ENCODE data around the gene ACOD1.
"Not testable (repeated sequence)": the region's sequence is repeated elsewhere in the genome, so short reads cannot be mapped to it uniquely, and the experiment has no call there.

The ACOD1 gene

DNA sequence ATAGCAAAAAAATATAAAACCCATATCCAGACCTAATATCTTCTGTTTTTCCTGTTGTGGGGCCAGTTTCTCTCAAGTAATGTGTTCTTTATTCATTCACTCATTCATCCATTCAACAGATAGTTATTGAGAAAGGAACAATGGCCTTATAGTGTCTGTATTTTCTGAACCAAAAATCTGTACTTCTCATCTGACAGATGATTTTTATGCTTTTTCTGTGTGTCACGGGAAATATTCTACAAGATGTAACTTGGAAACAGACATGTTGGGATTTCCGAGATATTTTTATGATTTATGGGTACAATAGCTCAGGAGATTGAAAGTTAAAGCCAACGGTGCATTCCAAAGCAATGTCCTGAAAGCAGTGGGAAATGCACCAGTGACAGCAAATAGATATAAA is 5.7 kb downstream of the ACOD1 start:
- no peak for DNase-seq

DNA sequence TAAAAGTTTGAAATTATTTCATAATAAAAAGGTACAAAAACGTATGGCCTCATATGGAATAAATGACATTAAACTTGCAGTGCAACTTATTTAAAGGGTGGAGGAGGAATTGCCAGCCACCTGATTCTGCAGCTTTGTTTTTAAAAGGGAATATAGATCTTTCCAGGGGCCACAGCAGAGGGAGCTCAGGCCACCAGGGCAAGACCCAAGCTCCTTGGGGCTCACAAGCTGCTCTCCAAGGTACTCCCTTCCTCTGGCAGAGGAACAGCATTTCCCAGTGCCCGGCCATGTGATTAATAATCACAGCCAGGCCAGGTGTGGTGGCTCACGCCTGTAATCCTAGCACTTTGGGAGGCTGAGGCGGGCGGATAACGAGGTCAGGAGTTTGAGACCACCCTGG is 6.2 kb downstream of the ACOD1 start:
- DNase-seq: no peak

DNA sequence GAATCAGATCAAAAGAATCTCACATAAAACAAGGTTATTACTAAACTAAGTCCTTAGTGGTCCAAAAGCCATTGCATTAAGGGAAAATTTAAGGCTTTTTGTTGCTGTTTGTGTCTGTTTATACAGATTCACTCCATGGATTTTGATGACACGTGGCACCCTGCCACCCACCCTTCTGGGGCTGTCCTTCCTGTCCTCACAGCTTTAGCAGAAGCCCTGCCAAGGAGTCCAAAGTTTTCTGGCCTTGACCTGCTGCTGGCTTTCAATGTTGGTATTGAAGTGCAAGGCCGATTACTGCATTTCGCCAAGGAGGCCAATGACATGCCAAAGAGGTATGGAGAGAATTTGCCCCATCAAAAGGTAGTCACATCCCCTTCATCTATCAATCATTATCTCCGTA is 6.9 kb downstream of the ACOD1 start:
- DNase-seq: no peak

DNA sequence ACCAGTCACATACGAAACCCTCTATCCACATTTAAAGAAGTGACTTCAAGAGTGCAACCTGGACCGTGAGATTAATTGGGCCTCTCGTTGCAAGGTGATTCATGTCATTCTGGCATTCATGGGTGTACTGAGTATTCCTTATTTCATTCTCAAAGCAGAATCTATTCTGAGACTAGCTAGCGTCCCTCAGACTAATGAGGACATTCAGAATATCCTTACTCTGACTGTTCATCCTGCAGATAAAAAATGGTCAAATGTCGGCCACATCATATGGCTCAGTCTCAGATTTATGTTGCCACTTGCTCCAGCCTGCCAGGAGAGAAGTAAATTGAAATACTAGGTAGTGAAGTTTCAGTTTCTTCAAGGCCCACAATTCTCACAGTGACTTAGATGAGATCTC is 7.3 kb downstream of the ACOD1 start:
- no peak for DNase-seq

DNA sequence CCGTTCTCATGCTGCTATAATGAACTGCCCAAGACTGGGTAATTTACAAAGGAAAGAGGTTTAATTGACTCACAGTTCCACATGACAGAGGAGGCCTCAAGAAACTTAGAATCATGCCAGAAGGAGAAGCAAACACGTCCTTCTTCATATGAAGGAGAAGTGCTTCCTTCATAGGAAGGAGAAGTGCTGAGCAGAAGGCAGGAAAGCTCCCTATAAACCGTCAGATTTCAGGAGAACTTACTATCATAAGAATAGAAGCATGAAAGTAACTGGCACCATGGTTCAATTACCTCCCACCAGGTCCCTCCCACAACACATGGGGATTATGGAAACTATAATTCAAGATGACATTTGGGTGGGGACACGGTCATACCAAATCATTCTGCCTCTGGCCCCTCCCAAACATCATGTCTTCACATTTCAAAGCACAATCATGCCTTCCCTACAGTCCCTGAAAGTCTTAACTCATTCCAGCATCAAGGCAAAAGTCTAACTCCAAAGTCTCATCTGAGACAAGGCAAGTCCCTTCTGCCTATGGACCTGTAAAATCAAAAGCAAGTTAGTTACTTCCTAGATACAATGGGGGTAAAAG is 10.6 kb downstream of the ACOD1 start:
- no peak for DNase-seq

DNA sequence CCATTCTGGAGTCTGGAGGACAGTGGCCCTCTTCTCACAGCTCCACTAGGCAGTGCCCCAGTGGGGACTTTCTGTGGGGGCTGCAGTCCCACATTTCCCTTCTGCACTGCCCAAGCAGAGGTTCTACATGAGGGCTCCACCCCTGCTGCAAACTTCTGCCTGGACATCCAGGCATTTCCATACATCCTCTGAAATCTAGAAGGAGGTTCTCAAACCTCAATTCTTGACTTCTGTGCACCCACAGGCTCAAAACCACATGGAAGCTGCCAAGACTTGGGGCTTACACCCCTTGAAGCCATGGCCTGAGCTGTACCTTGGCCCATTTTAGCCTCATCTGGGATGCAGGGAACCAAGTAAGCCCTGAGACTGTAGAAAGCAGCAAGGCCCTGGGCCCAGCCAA is 11.4 kb downstream of the ACOD1 start:
- DNase-seq: not testable (repeated sequence)

DNA sequence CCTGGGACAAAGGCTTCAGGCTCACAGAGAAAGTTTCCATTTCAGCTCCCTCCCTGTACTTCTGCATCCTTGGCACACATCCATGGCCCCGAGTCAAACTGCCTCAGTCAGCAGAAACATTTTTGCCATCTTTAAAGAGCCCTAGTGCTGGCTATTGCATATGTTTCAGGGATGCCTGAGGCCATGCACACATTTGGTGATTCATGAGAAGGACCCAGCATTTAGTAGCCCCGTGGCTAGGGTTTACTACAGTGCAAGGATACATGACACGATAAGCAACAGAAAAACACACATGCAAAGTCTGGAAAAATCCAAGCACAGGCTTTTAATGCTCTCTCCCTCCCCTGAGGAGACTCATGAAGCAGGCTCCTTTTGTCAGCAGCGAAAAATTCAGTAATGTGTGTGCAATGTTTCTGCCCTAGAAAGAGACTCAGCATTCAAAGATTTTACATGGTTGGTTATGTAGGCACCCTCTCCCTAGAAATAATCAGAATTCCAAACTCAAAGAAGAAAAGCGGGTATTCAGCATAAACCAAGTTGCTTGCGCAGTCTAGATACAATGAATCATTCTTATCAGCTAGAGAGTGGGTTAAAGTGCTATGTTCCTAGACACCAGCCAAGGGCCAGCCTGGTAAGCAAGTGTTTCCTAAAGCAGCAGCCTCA is 17.6 kb downstream of the ACOD1 start:
- peak in 11 of 51 donors; percentile 1 to 19 (median 5) for DNase-seq

DNA sequence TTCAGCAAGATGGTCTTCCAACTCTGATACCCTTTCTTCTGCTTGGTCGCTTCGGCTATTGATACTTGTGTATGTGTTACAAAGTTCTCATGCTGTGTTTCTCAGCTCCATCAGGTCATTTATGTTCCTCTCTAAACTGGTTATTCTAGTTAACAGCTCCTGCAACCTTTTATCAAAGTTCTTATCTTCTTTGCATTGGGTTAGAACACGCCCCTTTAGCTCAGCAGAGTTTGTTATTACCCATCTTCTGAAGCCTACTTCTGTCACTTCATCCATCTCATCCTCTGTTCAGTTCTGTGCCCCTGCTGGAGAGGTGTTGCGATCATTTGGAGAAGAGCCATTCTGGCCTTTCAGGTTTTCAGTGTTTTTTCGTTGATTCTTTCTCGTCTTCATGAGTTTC is 18.7 kb downstream of the ACOD1 start:
- no peak for DNase-seq

DNA sequence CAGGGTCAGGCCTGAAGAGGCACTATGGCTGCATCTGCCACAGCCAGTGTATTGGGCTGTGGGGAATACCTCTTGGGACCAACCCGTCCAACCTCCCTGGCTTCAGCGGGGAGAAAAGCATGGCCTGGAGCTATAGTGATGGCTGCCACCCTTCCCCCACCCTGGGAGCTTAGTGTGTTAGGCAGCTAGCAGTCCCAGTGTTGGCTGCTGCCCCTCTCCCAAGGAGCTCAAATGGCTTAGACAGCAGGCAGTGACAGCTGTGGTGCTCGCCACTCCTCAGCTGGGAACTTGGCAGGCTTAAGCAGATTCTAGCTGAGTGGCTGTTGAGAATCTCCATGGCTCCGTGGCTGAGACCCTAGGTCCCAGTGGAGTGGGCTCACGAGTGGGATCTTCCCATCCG is 19.7 kb downstream of the ACOD1 start:
- no peak for DNase-seq

DNA sequence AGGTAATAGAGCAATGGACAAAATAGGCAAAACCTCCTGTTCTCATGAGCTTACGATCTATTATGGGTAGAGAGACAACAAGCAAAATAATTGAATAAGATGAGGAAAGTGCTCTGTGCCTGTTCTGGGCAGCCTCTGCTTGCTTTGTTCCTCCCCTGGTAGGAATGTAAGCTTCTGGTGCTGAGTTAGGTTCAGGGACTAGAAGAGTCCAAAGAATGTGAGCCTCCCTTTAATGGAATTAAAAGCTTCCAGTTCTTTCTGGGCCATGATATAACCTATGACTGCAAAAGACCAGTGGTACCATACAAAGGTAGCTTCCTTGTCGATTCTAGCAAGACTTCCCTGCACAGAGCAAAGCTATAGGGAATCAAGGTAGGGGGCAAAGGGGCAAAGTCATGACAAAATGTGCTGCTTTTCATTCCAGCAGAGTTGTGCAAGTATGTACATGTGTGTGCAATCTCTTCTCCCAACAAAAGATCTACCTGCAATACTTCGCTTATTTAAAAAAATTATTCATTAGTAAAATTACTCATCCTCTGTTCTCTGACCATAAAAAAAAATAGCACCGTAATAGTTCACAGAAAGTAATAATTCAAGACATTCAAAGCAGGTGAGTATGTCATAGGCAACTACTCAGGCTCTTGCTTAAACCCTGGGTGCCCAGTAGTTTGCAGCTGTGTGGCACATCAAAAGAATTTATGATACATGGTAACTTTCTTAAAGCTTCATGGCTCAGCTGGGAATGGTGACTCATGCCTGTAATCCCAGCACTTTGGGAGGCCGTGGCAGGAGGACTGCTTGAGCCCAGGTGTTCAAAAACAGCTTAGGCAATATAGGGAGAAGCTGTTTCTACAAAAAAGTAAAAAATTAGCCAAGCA is 21.4 kb downstream of the ACOD1 start:
- no peak for DNase-seq

DNA sequence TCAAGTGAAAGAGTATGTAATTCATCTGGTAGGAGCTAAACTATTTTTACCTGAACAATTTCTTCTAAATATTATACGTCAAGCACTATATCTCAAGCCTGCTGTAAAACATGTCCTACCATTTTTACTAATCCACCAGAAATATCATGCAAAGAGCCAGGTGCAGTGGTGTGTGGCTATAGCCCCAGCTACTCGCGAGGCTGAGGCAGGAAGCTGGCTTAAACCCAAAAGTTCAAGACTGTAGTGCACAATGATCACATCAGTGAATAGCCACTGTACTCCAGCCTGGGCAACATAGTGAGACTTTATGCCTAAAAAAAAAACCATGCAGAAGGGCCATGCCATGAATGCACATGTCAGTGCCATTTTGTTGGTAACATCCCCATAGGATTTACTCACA is 22.9 kb downstream of the ACOD1 start:
- no peak for DNase-seq

DNA sequence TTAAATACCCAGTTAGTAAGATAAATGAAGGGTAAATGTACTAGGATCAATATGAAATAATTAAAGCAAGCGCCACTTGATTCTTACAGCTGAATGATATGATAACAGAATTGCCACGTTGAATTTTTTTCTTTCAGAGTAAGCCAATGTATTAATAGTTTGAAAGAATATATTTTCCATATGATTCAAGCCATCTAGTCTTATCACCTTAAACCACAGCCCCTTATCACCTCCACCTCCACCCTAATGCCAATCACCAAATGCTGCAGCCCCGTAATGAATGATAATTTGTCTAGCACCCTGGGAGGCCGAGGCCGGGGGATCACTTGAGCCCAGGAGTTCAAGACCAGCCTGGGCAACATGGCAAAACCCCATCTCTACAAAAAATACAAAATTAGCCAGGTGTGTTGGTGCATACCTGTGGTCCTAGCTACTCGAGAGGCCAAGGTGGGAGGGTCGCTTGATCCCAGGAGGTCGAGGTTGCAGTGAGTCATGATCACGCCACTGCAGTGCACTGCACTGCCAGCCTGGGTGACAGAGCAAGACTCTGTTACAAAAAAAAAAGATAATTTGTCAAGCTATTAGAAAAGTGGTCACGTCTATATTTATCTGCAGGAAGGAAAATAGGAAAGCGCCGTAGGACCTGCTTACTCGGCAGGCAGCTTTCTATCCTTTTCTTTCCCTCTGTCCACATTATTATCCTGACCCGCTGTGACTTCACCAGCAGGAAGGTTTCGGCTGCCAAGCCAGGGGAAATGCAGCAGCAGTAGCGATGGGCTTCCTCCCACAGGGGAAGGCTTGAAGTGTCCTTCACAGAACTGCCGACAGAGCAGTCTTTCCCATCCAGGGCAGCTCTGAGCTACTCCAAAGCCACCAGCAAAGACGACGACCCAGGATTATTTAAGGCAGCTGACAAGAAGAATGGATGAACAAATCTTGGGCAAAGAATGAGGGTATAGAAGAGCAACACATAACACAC is 23.8 kb downstream of the ACOD1 start:
- peak in 8 of 51 donors; percentile 2 to 19 (median 6) for DNase-seq

DNA sequence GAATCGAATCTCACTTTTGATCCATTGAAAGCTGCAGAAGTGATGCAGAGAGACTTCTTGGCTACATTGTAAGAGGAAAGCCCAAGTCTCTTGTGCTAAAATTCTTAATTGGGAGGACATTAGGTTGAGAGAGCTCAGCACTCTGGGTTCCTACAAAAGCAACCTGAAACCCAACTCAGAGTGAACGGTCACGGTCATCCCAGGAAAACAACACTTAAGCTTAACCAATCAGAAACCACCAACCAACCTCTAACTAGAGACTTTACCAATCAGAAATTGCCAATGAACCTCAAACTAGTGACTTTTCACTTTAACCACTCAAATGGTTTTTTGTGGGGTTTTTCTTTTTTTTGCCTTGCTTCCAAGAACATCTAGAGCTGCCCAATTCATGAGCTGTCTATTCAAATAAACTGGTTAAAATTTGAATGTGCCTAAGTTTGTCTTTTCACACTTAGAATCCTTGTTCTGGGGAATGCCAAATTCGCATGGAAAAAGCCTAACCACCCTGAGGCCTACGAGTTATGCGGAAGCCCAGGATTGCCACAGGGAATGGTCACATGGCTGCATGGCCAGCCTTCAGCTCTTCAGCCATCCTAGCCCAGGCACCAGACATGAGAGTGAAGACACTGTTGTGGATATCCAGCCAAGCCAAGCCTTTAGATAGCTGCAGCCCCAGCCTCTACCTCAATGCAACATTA is 25.8 kb downstream of the ACOD1 start:
- DNase-seq: no peak

DNA sequence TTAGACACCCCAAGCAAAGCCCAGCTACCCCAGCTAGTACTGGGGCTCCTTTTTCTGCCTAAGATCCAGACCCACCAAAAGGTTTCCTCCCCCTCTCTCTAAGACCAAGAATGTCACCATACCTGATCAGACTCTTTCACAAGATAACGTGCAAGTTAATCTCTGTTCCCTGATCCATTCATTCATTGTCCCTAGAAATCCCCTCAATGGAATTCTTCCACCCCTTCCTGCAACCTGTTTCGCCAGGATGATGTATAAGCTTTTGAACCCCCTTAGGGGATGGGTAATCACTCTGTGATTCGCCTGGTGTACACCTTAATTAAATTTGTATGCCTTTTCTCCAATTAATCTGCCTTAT is 26.3 kb downstream of the ACOD1 start:
- DNase-seq: no peak

DNA sequence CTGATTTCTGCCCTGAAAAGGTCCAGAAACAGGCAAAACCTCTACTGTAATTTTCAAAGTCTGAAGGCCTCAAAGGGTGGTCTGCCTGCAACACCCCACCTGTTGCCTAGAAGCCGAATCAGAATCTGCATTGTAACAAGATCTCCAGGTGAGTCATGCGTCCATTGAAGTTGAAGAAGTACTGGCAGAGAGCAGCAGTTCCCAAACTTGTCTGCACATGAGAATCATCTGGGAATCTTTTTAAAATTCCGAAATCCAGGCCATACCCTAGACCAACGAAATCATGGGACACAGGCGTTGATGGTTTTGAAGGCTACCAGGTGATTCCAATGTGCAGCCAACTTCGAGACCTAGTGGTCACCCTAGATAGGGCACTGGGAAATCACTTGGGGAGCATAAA is 27.6 kb downstream of the ACOD1 start:
- no peak for DNase-seq

DNA sequence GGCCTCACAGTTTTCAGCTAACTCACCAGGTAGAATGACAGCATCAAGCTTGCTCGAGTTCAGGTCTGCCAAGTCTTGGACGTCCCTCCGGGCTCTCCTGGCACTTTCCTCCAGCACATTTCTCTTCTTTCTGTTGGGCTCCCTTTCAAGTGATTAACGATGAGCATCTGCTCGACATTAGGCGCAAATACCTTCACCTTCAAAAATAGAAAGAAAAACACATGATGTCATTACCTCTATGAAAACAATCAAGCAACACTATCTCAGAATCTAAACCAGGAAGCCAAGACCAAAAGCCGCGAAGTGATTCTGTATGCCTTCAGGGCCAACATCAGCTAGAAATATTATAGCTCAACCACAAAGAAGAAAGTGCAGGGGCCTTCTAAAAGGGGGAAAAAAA is 28.2 kb downstream of the ACOD1 start:
- no peak for DNase-seq

DNA sequence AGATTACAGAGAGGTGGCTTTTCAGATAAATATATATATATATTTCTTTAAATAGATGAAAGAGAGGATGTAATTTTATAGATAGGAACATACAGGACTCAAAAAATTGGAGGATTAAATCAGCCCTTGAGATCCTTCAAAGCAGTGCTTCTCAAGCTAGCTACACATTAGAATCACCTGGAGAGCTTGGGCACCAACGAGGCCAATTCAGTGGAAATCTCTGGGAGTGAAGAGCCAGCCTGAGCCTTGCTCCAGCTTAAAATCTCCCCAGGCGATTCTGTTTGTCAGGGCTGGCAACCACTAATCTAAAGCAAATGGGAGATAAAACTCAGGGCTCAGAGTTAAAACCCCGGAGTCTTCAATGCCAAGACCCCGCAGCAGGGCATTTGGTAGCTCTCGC is 28.6 kb downstream of the ACOD1 start:
- DNase-seq: no peak

DNA sequence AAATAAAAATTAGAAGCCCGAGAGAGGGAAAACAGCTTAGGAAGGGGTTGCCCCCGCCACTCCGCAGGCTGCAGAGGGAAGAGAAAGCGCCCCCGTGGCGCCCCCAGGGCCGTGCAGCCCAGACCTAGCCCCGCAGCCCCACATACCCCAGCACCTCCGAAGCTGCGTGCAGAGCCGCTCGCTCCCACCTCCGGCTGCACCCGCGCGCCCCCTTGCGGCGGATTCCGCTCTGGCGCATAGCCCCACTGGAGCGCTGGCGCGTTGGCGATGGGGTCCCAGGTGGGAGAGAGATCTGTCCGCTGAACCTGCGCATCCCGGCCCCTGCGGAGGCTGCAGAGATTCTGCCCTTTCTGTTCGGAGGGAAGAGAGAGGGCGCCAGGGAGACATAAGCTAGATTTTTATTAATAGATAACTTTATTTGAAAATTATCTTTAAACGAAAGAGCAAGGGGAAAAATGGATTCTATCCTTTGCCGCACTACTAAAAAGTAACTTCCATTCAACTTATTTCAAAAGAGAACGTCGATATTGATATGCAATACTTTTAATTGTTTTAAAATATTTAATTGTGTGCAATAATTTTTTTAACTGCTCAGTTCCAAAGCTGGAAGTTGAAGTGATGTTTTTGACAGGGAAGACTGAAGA is 31.9 kb downstream of the ACOD1 start:
- DNase-seq: peak in 49 of 51 donors; percentile 6 to 86 (median 51)

DNA sequence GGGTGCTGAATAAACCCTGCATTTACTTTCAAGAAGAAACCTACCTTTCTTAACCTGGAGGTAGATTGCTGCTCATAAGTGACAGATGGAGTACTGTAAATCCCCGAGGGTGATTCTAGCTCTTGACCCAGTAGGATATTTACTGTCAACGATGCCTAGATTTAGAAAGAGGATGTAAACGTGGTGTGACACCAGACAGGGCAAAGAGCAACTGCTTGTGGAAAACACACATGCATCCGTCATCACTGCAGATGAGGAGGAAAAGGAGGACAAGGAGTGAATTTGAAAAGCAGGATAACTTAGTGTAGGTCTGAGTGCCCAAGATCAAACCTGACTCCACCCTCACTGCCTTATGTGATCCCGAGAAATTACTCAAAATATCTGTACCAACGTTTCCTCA is 33.8 kb downstream of the ACOD1 start:
- DNase-seq: no peak

DNA sequence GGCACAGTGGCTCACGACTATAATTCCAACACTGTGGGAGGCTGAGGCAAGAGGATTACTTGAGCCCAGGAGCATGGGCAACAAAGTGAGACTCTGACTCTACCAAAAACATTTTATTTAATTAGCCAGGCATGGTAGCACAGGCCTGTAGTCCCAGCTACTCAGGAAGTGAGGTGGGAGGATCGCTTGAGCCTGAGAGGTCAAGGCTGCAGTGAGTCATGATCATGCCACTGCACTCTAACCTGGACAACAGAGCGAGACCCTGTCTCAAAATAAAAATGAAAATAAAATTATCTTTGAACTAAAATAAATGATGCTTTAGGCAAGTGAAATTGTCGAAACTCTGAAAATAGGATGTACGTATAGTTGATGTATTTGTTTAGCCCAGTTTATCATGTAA is 35.4 kb downstream of the ACOD1 start:
- DNase-seq: no peak

DNA sequence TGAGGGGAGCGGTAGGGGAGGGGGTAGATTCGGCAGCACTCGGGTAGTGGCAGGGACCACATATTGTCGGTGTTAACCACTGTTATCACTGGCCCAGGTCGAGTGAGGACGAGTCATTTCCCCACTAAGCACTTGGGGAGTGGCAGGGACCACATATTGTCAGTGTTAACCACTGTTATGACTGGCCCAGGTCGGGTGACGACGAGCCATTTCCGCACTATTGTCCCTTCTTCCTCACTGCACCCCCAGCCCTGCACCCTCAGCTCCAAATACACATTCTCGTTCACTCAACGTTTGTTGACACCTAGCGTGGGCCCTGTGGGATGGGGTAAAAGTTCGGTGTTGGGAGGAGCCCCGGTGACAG is 43.1 kb downstream of the ACOD1 start:
- peak in 10 of 51 donors; percentile 26 to 79 (median 46) for DNase-seq

Measured in hypothalamus (tissue), 51 donors.